GM13976 (cell line): Measurements from ENCODE around the gene NEGR1.

Source experiments
- DNase-seq: peaks from one replicate; pipeline ENCODE4 v3.0.0; 2012; ENCODE audit warnings: low spot score
- CTCF ChIP-seq: IDR thresholded peaks from 2 replicates; pipeline ENCODE4 v1.5.1; 2012; ENCODE audit warnings: borderline replicate concordance, mild to moderate bottlenecking; ENCODE audit not compliant: insufficient read depth; ENCODE audit errors: extremely low read depth, missing control alignments, control extremely low read depth
- in situ Hi-C: fragments of 300-500 bp; cut with MboI; formaldehyde crosslinking; loops from one replicate; pipeline ENCODE4 v1.12.0; 2022; ENCODE audit warnings: low sequenced_read_pairs, mixed read lengths, inconsistent platforms; ENCODE audit not compliant: unreplicated experiment

Gene NEGR1

GRCh38 chr1:71618191-71618590 lies 664.1 kb downstream of the NEGR1 start:
- DNase-seq = no peak
- TF ChIP-seq CTCF = no peak
- in situ Hi-C loops = no loop called here

DNA sequence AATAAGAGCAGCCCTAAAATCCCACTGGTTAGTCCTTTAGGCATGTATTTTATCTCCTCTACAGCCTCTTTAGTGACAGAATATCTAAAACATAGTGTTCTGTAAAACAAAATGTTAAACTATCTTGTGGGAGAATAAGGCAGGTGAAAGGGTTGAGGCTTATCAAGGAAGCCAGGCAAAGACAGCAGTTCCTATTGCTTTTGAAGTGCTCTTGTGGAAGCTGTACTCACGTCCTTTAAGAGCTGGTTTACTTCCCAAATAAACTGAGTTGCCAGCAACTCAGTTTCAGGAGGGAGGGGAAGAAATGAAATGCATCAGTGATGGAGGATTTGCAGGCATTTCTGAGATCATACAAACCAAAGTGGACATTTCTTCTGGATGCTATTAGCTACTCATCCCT lies 671.9 kb downstream of the NEGR1 start:
- no peak for DNase-seq
- no peak for TF ChIP-seq CTCF
- in situ Hi-C loops = no loop called here

DNA sequence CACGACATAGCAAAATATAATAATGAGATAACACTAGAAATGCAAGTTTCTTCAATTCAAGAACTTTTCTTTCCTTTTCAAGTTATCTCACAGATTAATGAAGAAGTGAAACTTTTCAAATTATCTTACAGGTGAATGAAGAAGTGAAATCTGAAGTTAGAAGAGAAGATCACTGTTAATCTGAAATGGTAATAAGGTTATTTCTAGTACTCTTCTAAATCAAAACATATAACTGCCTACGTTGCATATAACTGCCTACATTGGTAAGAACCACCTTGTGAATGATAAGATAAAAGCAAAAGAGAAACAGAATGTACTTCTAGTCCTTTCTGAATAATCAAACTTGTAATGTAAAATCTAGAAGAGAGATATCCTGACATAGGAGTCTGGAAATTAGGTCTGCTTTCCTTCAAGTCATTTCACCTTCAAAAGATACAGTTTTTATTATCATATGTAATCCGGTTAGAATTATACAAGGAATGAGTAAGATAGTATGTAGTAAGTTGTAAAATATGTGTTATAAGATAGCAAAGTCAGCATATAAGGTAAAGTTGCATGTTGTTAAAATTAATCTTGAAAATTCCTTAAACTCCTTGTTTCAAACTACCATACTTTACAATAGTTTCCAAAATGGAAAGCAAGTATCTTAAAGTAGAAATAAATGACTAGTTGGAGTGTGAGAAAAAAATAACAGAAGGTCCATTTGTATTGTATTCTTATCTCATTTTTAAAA lies 679.1 kb downstream of the NEGR1 start:
- in situ Hi-C loops = no loop called here
- no peak for TF ChIP-seq CTCF
- no peak for DNase-seq

- no peak for TF ChIP-seq CTCF
- in situ Hi-C loops = no loop called here
- no peak for DNase-seq
Measured at GRCh38 chr1:71600023-71600422, 682.3 kb downstream of the NEGR1 start.

- in situ Hi-C loops = loop anchor here (25.0 kb wide), 1 partner anchor 438 kb away; no protein-coding TSS in a partner anchor
- no peak for DNase-seq
- TF ChIP-seq CTCF = no peak
Measured at GRCh38 chr1:71599306-71599705, 683.0 kb downstream of the NEGR1 start.

DNA sequence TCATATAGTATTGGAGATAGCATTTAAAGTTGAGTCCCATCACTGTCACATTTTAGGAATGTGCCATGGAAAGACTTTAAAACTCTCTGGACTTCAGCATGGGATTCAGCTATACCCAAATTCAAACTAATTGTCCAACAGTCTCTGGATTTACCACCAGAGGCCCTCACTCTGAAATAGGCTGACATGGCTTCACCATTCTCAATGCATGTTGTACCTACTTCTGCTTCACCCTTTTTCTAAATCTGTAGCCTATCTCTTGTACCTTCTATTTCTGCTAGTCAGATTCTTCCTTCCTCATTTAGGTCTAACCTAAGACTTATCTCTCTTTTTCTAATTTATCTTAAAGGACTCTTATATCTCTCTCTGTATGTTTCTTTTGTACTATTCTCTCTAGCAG lies 688.8 kb downstream of the NEGR1 start:
- DNase-seq = no peak
- TF ChIP-seq CTCF = no peak
- in situ Hi-C loops = loop anchor here (25.0 kb wide), 1 partner anchor 444 kb away; no protein-coding TSS in a partner anchor
